A673 (cell line): Measurements from ENCODE around the gene EXOC3L1.
A peak's percentile ranks its signal among the peaks of the same experiment; 100 is the strongest.

Source experiments
- CTCF ChIP-seq: fragments of 300-800, 200-600 bp; sonication (generic); conservative IDR thresholded peaks from 2 replicates; pipeline ENCODE4 v1.5.1; 2017; ENCODE audit warnings: low read depth, mild to moderate bottlenecking, antibody characterized with exemption, low read length, moderate library complexity, mixed read lengths
- EZH2 ChIP-seq: fragments of 200-600 bp; sonication (generic); IDR thresholded peaks from 2 replicates; pipeline ENCODE4 v1.6.1; 2017; ENCODE audit warnings: borderline replicate concordance, low read depth, mild to moderate bottlenecking, mixed read lengths, antibody characterized with exemption, low read length; ENCODE audit not compliant: poor library complexity, severe bottlenecking

GRCh38 chr16:67150047-67150832, 39.7 kb downstream of the EXOC3L1 start:
- peak; percentile 21; the same call in 1 of the 2 replicates for TF ChIP-seq CTCF
- TF ChIP-seq EZH2 = no peak
